IMR-90 (cell line): ENCODE data around the gene HSP90B1. TPM values are rescaled to one million over a fixed set of nuclear protein-coding genes. Genes with fewer than 3 reads are reported as not detected.

Source experiments
- ATAC-seq: fragments of 200-7000 bp; cut with Tn5 transposase; 2 replicates; pipeline ENCODE4 v1.9.1; 2020; ENCODE audit warnings: low read depth, mild to moderate bottlenecking, moderate library complexity
- Bru-seq: library from RNA; stranded (reverse); fragments of 400-500 nt; gene quantifications from one replicate; lab custom pipeline; 2021; lab: Mats Ljungman, UMichigan
- BruChase-seq, 2 experiments: library from RNA; stranded (reverse); fragments of 400-500 nt; gene quantifications; one replicate each; lab custom pipeline; 2021; lab: Mats Ljungman, UMichigan
- BruUV-seq: library from RNA; stranded (reverse); fragments of 400-500 nt; replicated peaks from 2 replicates; lab custom pipeline; 2021; lab: Mats Ljungman, UMichigan
- CTCF ChIA-PET: fragments of 300-600 bp; formaldehyde crosslinking; extraction: SDS; loops from one replicate; lab custom pipeline; 2021; ENCODE audit warnings: antibody characterized with exemption; lab: Yijun Ruan, JAX
- POLR2A ChIA-PET: fragments of 300-600 bp; sonication (Branson Sonifier 250); formaldehyde crosslinking; loops from one replicate; lab custom pipeline; 2022; ENCODE audit warnings: antibody characterized with exemption; ENCODE audit not compliant: unreplicated experiment; lab: Charles Lee
- DNase-seq: peaks from one replicate; pipeline ENCODE4 v3.0.0; 2013
- H2AFZ ChIP-seq: replicated peaks from 2 replicates; pipeline ENCODE3; 2013; ENCODE audit warnings: low read length, mild to moderate bottlenecking; ENCODE audit not compliant: poor library complexity
- H2AK5ac ChIP-seq: 2 replicates; pipeline ENCODE4 v1.6.1; 2013; ENCODE audit warnings: low read depth, low read length, inconsistent platforms
- H2AK9ac ChIP-seq: replicated peaks from 2 replicates; pipeline ENCODE3; 2013; ENCODE audit warnings: mild to moderate bottlenecking, low read depth, low read length, moderate library complexity; ENCODE audit not compliant: poor library complexity
- H2BK120ac ChIP-seq: 2 replicates; pipeline ENCODE4 v1.6.1; 2013; ENCODE audit warnings: low read depth, low read length, inconsistent platforms
- H2BK15ac ChIP-seq: 3 replicates; pipeline ENCODE4 v1.6.1; 2013; ENCODE audit warnings: low read depth, low read length, inconsistent platforms
- H2BK20ac ChIP-seq: 2 replicates; pipeline ENCODE4 v1.6.1; 2013; ENCODE audit warnings: low read depth, mild to moderate bottlenecking, inconsistent platforms, low read length, moderate library complexity
- H2BK5ac ChIP-seq: 2 replicates; pipeline ENCODE4 v1.6.1; 2013; ENCODE audit warnings: mild to moderate bottlenecking, low read depth, low read length, inconsistent platforms; ENCODE audit not compliant: poor library complexity, severe bottlenecking
- H3K14ac ChIP-seq: replicated peaks from 2 replicates; pipeline ENCODE4 v1.6.1; 2013; ENCODE audit warnings: low read depth, low read length, inconsistent platforms
- H3K18ac ChIP-seq: 2 replicates; pipeline ENCODE4 v1.6.1; 2013; ENCODE audit warnings: low read depth, low read length, control low read depth
- H3K23ac ChIP-seq: 2 replicates; pipeline ENCODE4 v1.6.1; 2013; ENCODE audit warnings: low read depth, low read length, inconsistent platforms
- H3K27ac ChIP-seq: 2 replicates; pipeline ENCODE4 v1.5.1; 2013; ENCODE audit warnings: mild to moderate bottlenecking, control low read depth, low read length; ENCODE audit not compliant: insufficient read depth
- H3K27me3 ChIP-seq: 2 replicates; pipeline ENCODE4 v1.6.1; 2013; ENCODE audit warnings: low read length; ENCODE audit not compliant: control insufficient read depth, insufficient read depth
- H3K36me3 ChIP-seq: 2 replicates; pipeline ENCODE4 v1.6.1; 2013; ENCODE audit warnings: low read length, mixed read lengths; ENCODE audit not compliant: control insufficient read depth, insufficient read depth
- H3K4ac ChIP-seq: 2 replicates; pipeline ENCODE4 v1.6.1; 2013; ENCODE audit warnings: low read depth, low read length, inconsistent platforms
- H3K4me1 ChIP-seq: 2 replicates; pipeline ENCODE4 v1.6.1; 2013; ENCODE audit warnings: low read length, mixed read lengths; ENCODE audit not compliant: control insufficient read depth, insufficient read depth
- H3K4me2 ChIP-seq: 2 replicates; pipeline ENCODE4 v1.6.1; 2013; ENCODE audit warnings: low read depth, mild to moderate bottlenecking, control low read depth, low read length, moderate library complexity
- H3K4me3 ChIP-seq: 2 replicates; pipeline ENCODE4 v1.5.1; 2013; ENCODE audit warnings: low read depth, mild to moderate bottlenecking, control low read depth, low read length, moderate library complexity; ENCODE audit not compliant: insufficient read depth
- H3K56ac ChIP-seq: 2 replicates; pipeline ENCODE4 v1.6.1; 2013; ENCODE audit warnings: low read length, inconsistent platforms; ENCODE audit not compliant: insufficient read depth; ENCODE audit errors: extremely low read depth
- H3K79me1 ChIP-seq, 2 experiments: 2 replicates each; pipeline ENCODE4 v1.6.1; 2013; ENCODE audit warnings: low read length in 2 of 2, inconsistent platforms in 1 of 2, low read depth in 1 of 2
- H3K9ac ChIP-seq: 2 replicates; pipeline ENCODE4 v1.6.1; 2013; ENCODE audit warnings: low read depth, low read length, control low read depth
- H3K9me1 ChIP-seq: 2 replicates; pipeline ENCODE4 v1.6.1; 2013; ENCODE audit warnings: low read length, inconsistent platforms; ENCODE audit not compliant: insufficient read depth
- H3K9me3 ChIP-seq: 2 replicates; pipeline ENCODE4 v1.6.1; 2013; ENCODE audit warnings: low read length; ENCODE audit not compliant: control insufficient read depth, insufficient read depth
- H4K20me1 ChIP-seq: 2 replicates; pipeline ENCODE4 v1.6.1; 2013; ENCODE audit warnings: low read length, inconsistent platforms; ENCODE audit not compliant: insufficient read depth
- H4K5ac ChIP-seq: 2 replicates; pipeline ENCODE4 v1.6.1; 2013; ENCODE audit warnings: mild to moderate bottlenecking, low read depth, low read length, control low read depth
- H4K8ac ChIP-seq, 2 experiments: 2 replicates each; pipeline ENCODE4 v1.6.1; 2013; ENCODE audit warnings: low read depth in 2 of 2, low read length in 2 of 2, control low read depth in 1 of 2, inconsistent platforms in 1 of 2
- H4K91ac ChIP-seq: 2 replicates; pipeline ENCODE4 v1.6.1; 2013; ENCODE audit warnings: low read depth, low read length, inconsistent platforms; ENCODE audit not compliant: insufficient read depth
- BHLHE40 ChIP-seq: fragments of 150-350 bp; IDR thresholded peaks from 2 replicates; pipeline ENCODE4 v1.6.1; 2016; ENCODE audit warnings: mild to moderate bottlenecking, low read depth, low read length
- CTCF ChIP-seq: conservative IDR thresholded peaks from 2 replicates; pipeline ENCODE4 v1.5.1; 2012; ENCODE audit warnings: mild to moderate bottlenecking, low read depth, low read length, improper control_type of control experiment
- FOS ChIP-seq: fragments of 150-350 bp; IDR thresholded peaks from 2 replicates; pipeline ENCODE4 v1.6.1; 2016; ENCODE audit warnings: low read depth, low read length
- MAFK ChIP-seq: IDR thresholded peaks from 2 replicates; pipeline ENCODE4 v1.6.1; 2012; ENCODE audit warnings: low read depth, low read length, improper control_type of control experiment
- MAZ ChIP-seq: IDR thresholded peaks from 2 replicates; pipeline ENCODE4 v1.6.1; 2012; ENCODE audit warnings: low read depth, mild to moderate bottlenecking, low read length, improper control_type of control experiment, moderate library complexity, borderline replicate concordance
- MXI1 ChIP-seq: IDR thresholded peaks from 2 replicates; pipeline ENCODE4 v1.6.1; 2012; ENCODE audit warnings: low read depth, mild to moderate bottlenecking, low read length, moderate library complexity, borderline replicate concordance
- NFE2L2 ChIP-seq: fragments of 150-350 bp; IDR thresholded peaks from 2 replicates; pipeline ENCODE4 v1.6.1; 2016; ENCODE audit warnings: low read depth, mild to moderate bottlenecking, low read length
- POLR2A ChIP-seq: IDR thresholded peaks from 2 replicates; pipeline ENCODE4 v1.6.1; 2012; ENCODE audit warnings: mild to moderate bottlenecking, low read depth, low read length
- RAD21 ChIP-seq: IDR thresholded peaks from 2 replicates; pipeline ENCODE4 v1.6.1; 2012; ENCODE audit warnings: low read length, improper control_type of control experiment
- RCOR1 ChIP-seq: IDR thresholded peaks from 2 replicates; pipeline ENCODE4 v1.6.1; 2012; ENCODE audit warnings: mild to moderate bottlenecking, low read length, improper control_type of control experiment; ENCODE audit not compliant: insufficient replicate concordance
- RFX5 ChIP-seq: IDR thresholded peaks from 2 replicates; pipeline ENCODE4 v1.8.0; 2012; ENCODE audit warnings: low read depth, mild to moderate bottlenecking, low read length, moderate library complexity
- WGBS, 2 experiments: methylation state at CpG; one replicate each; pipeline versions ENCODE4 v1.1.5 to v1.1.7; 2013; ENCODE audit warnings: missing lambda C conversion rate in 2 of 2; ENCODE audit not compliant: insufficient read length in 1 of 2; ENCODE audit errors: extremely low coverage in 2 of 2; 5-methylcytosine and 5-hydroxymethylcytosine counted together
- dilution Hi-C: fragments of 300-500 bp; cut with HindIII; formaldehyde crosslinking; loops from one replicate; pipeline ENCODE4 v1.14.3; 2018; ENCODE audit warnings: low sequenced_read_pairs; ENCODE audit not compliant: unreplicated experiment
- in situ Hi-C: fragments of 300-500 bp; cut with MboI; formaldehyde crosslinking; loops from 3 replicates; pipeline ENCODE4 v1.14.3; 2019; ENCODE audit warnings: low sequenced_read_pairs, inconsistent platforms, mixed read lengths
- intact Hi-C: fragments of 100-400 bp; cut with micrococcal nuclease; formaldehyde crosslinking; loops from 2 replicates; pipeline ENCODE4 v1.10.0; 2022
- long read RNA-seq: library from polyadenylated mRNA; unstranded; transcript quantifications from one replicate; pipeline ENCODE4 v2.0.0, GENCODE V29; 2021; ENCODE audit not compliant: unreplicated experiment
- polyA plus RNA-seq, 3 experiments: library from polyadenylated mRNA; depleted of rRNA; stranded (reverse); fragments of >200 nt; gene quantifications; 2 replicates each; pipeline ENCODE4 v1.2.3, GENCODE V29; 2012; ENCODE audit warnings: low replicate concordance in 1 of 3
- total RNA-seq: library from RNA; depleted of rRNA; stranded (reverse); fragments of >200 nt; gene quantifications from 2 replicates; pipeline ENCODE4 v1.2.3, GENCODE V29; 2012; rRNA removed
- TF ChIP-seq, protein P1 (sequence below): fragments of 150-350 bp; IDR thresholded peaks from 2 replicates; pipeline ENCODE4 v1.6.1; 2016; ENCODE audit warnings: low read depth, mild to moderate bottlenecking, low read length, moderate library complexity, borderline replicate concordance

Gene HSP90B1
- 398 and 587 TPM in 2 replicates for total RNA-seq
- polyA plus RNA-seq (2012; rRNA removed), result 686 and 765 TPM in 2 replicates
- polyA plus RNA-seq (2012; cell fraction: cytosol; rRNA removed), result 62.7 and 145 TPM in 2 replicates
- polyA plus RNA-seq (2012; cell fraction: nucleus; rRNA removed; ENCODE audit: low replicate concordance), result 32.5 and 474 TPM in 2 replicates
- percentile 98 among the genes with signal in this experiment for Bru-seq, nascent RNA
- BruChase-seq, experiment 1, labeled RNA remaining after a 6-hour chase, result percentile 99 among the genes with signal in this experiment
- percentile 97 among the genes with signal in this experiment for BruChase-seq, experiment 2, labeled RNA remaining after a 2-hour chase
- long read RNA-seq, transcript HSP90B1-201 (18 exons, 2,858 nt), result major isoform, 595 of 1,195 reads
- long read RNA-seq, partial matches to known transcripts, result 538 of 1,195 reads
- long read RNA-seq, other reads (novel, unspliced or antisense), result 62 of 1,195 reads

- in situ Hi-C loops (loop anchor here (10.0 kb wide), 1 partner anchor 155 kb away; no protein-coding TSS in a partner anchor), dilution Hi-C loops (no loop called here), intact Hi-C loops (loop anchor here (2.0 kb wide), 1 partner anchor 159 kb away; no protein-coding TSS in a partner anchor)
- peaks cover 32% of the 10 kb centered on the region for H4K20me1 ChIP-seq
- peak within 1 kb of the TSS; percentile 94 for H2AFZ ChIP-seq
- peak within 1 kb of the TSS; percentile 92 for H2BK120ac ChIP-seq
- ChIA-PET CTCF (interaction anchor here (1.0 to 1.2 kb wide), 2 partner anchors 35 to 72 kb away, joined by 3 to 4 read pairs; no protein-coding TSS in a partner anchor), POLR2A (interaction anchor here (0.6 to 0.7 kb wide), 3 partner anchors 35 to 165 kb away, joined by 3 read pairs; no protein-coding TSS in a partner anchor)
- peak within 1 kb of the TSS; percentile 90 for H3K4me2 ChIP-seq
- no peaks in the 10 kb centered on the region for H3K27me3 ChIP-seq
- H4K91ac ChIP-seq, result peak within 1 kb of the TSS; percentile 94
- peak within 1 kb of the TSS; percentile 99 for H2AK9ac ChIP-seq
- peak within 1 kb of the TSS; percentile 97 for H3K4ac ChIP-seq
- peak within 1 kb of the TSS; percentile 92 for H3K27ac ChIP-seq
- H3K14ac ChIP-seq, result peak within 1 kb of the TSS; percentile 97
- ATAC-seq (peak; percentile 87), DNase-seq (peak; percentile 100)
- H2BK5ac ChIP-seq, result peak within 1 kb of the TSS; percentile 92
- BruUV-seq, result no TSS peak
- H3K18ac ChIP-seq, result peak within 1 kb of the TSS; percentile 86
- peak within 1 kb of the TSS; percentile 66 for H3K4me3 ChIP-seq
- peak within 1 kb of the TSS; percentile 93 for H2AK5ac ChIP-seq
- 0% methylated on average over 15 of the region's 56 CpGs; no CpG with 5 or more reads in 1 of the 2 experiments for WGBS, 2 experiments
- H3K9ac ChIP-seq, result peak within 1 kb of the TSS; percentile 94
- H3K36me3 ChIP-seq, result peaks cover 10% of the 10 kb centered on the region
- peak within 1 kb of the TSS; percentile 94 for H3K56ac ChIP-seq
- H3K23ac ChIP-seq, result peak within 1 kb of the TSS; percentile 97
- H3K4me1 ChIP-seq, result peaks cover 5% of the 10 kb centered on the region
- H4K5ac ChIP-seq, result peak within 1 kb of the TSS; percentile 95
- peaks cover 15 to 34% of the 10 kb centered on the region in 2 experiments for H3K79me1 ChIP-seq
- H4K8ac ChIP-seq, result peak within 1 kb of the TSS; percentile 89 to 99
- peaks cover 3% of the 10 kb centered on the region; the same call in 1 of the 2 replicates for H3K9me1 ChIP-seq
- H3K9me3 ChIP-seq, result no peaks in the 10 kb centered on the region
- H2BK15ac ChIP-seq, result peak within 1 kb of the TSS; percentile 86; the same call in 2 of the 3 replicates
- H2BK20ac ChIP-seq, result peak within 1 kb of the TSS; percentile 75
- TF ChIP-seq RCOR1 (peak; percentile 15), FOS (peak; percentile 40; the same call in 1 of the 2 replicates), MAZ (peak; percentile 79), MXI1 (peak; percentile 14), NFE2L2 (no peak), RFX5 (peak; percentile 26; the same call in 1 of the 2 replicates), POLR2A (peak; percentile 93), RAD21 (no peak), CTCF (no peak), MAFK (no peak), BHLHE40 (no peak; the same call in 1 of the 2 replicates)
- TF ChIP-seq, protein P1, sequence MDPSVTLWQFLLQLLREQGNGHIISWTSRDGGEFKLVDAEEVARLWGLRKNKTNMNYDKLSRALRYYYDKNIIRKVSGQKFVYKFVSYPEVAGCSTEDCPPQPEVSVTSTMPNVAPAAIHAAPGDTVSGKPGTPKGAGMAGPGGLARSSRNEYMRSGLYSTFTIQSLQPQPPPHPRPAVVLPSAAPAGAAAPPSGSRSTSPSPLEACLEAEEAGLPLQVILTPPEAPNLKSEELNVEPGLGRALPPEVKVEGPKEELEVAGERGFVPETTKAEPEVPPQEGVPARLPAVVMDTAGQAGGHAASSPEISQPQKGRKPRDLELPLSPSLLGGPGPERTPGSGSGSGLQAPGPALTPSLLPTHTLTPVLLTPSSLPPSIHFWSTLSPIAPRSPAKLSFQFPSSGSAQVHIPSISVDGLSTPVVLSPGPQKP, result no peak
Measured at GRCh38 chr12:103930034-103930786, at the start of gene HSP90B1. Gene HSP90B1 (plus strand): TSS chr12:103930410. CDS start chr12:103930516, 106 bp downstream.
